ENCODE data around the gene QRFPR.

QRFPR gene

DNA sequence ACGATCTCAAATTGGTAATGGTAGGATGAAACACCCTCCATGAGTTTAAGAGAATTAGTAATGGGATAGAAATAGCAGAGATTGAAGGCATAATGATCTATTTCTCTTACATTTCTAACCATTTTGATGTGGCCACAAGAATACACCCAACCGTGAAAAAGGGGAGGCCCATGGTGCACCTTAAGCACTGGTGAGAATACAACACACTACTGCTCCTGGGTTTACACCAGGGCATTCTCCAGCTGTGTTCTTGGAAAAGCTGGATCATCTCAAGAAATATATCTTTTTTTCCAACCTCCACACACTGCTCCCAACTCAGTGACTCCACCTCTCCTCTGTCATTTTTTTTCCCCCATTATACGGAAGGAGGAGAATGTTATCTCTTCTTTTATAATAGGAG lies 1.5 kb downstream of the QRFPR start:
- Histone ChIP-seq H3K79me2 (ENCODE audit: insufficient read depth, low read length) (no peaks in the 10 kb centered on the region), H3K36me3 (ENCODE audit: low read length) (no peaks in the 10 kb centered on the region), H3K27ac (ENCODE audit: low read depth, low read length) (no peak overlapping the region), H3F3A (ENCODE audit: insufficient read depth) (no peaks in the 10 kb centered on the region), H2AFZ (ENCODE audit: low read depth, low read length, severe bottlenecking) (no peak overlapping the region), H3K9ac (ENCODE audit: low read length) (no peak overlapping the region), H3K9me3 (ENCODE audit: insufficient read depth, low read length) (no peaks in the 10 kb centered on the region), H3K9me2 (replicated peaks; ENCODE audit: insufficient read depth, low read length) (no peaks in the 10 kb centered on the region), H3K4me2 (ENCODE audit: low read depth, low read length, poor library complexity, severe bottlenecking) (no peak overlapping the region), H3K4me3 (ENCODE audit: insufficient read depth, low read length, poor library complexity, severe bottlenecking) (no peak overlapping the region), H4K20me1 (ENCODE audit: low read depth, low read length) (no peaks in the 10 kb centered on the region), H3K27me3 (ENCODE audit: low read length) (no peaks in the 10 kb centered on the region)
- TF ChIP-seq EZH2phosphoT487 (conservative IDR thresholded peaks at IDR 0.05; ENCODE audit: low read length), result no peak
- TF ChIP-seq, protein P1, sequence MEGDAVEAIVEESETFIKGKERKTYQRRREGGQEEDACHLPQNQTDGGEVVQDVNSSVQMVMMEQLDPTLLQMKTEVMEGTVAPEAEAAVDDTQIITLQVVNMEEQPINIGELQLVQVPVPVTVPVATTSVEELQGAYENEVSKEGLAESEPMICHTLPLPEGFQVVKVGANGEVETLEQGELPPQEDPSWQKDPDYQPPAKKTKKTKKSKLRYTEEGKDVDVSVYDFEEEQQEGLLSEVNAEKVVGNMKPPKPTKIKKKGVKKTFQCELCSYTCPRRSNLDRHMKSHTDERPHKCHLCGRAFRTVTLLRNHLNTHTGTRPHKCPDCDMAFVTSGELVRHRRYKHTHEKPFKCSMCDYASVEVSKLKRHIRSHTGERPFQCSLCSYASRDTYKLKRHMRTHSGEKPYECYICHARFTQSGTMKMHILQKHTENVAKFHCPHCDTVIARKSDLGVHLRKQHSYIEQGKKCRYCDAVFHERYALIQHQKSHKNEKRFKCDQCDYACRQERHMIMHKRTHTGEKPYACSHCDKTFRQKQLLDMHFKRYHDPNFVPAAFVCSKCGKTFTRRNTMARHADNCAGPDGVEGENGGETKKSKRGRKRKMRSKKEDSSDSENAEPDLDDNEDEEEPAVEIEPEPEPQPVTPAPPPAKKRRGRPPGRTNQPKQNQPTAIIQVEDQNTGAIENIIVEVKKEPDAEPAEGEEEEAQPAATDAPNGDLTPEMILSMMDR (IDR thresholded peaks at IDR 0.05; ENCODE audit: insufficient read depth, low read length, poor library complexity, severe bottlenecking), result no peak

- H3K9me3 ChIP-seq (ENCODE audit: insufficient read depth, low read length), result no peaks in the 10 kb centered on the region
- no peaks in the 10 kb centered on the region for H3K9me2 ChIP-seq (replicated peaks; ENCODE audit: insufficient read depth, low read length)
- no peak overlapping the region for H3K9ac ChIP-seq (ENCODE audit: low read length)
- no peak overlapping the region for H3K27ac ChIP-seq (ENCODE audit: low read depth, low read length)
- H4K20me1 ChIP-seq (ENCODE audit: low read depth, low read length), result no peaks in the 10 kb centered on the region
- TF ChIP-seq, protein P1 (IDR thresholded peaks at IDR 0.05; ENCODE audit: insufficient read depth, low read length, poor library complexity, severe bottlenecking), result no peak
- no peak for TF ChIP-seq EZH2phosphoT487 (conservative IDR thresholded peaks at IDR 0.05; ENCODE audit: low read length)
- no peak overlapping the region for H2AFZ ChIP-seq (ENCODE audit: low read depth, low read length, severe bottlenecking)
- no peaks in the 10 kb centered on the region for H3K79me2 ChIP-seq (ENCODE audit: insufficient read depth, low read length)
- no peak overlapping the region for H3K4me3 ChIP-seq (ENCODE audit: insufficient read depth, low read length, poor library complexity, severe bottlenecking)
- H3K36me3 ChIP-seq (ENCODE audit: low read length), result no peaks in the 10 kb centered on the region
- no peak overlapping the region for H3K4me2 ChIP-seq (ENCODE audit: low read depth, low read length, poor library complexity, severe bottlenecking)
- H3K27me3 ChIP-seq (ENCODE audit: low read length), result no peaks in the 10 kb centered on the region
- H3F3A ChIP-seq (ENCODE audit: insufficient read depth), result no peaks in the 10 kb centered on the region
These were observed 3.7 kb downstream of the QRFPR start for GRCh38 chr4:121377076-121377475.

DNA sequence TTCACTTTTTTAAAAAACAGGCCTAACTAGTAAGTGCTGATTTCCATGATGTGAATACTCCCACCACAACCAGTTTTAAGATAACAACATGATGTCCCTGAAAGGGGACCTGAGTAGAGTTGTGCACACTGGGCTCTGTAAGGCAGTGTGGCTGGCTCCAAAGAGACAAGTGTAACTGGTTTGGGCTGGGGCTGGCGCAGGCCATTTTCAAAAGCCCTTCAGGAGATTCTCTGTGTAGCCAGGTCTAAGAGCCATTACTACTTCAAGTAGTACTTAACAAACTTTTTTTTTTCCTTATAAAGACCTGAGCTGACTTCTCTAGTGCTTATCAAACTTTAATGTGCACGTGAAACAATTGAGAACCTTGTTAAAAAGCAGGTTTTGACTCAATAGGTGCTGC lies 4.3 kb downstream of the QRFPR start:
- no peaks in the 10 kb centered on the region for H3K79me2 ChIP-seq (ENCODE audit: insufficient read depth, low read length)
- H3K36me3 ChIP-seq (ENCODE audit: low read length), result no peaks in the 10 kb centered on the region
- no peak for TF ChIP-seq EZH2phosphoT487 (conservative IDR thresholded peaks at IDR 0.05; ENCODE audit: low read length)
- TF ChIP-seq, protein P1 (IDR thresholded peaks at IDR 0.05; ENCODE audit: insufficient read depth, low read length, poor library complexity, severe bottlenecking), result no peak
- H3K27ac ChIP-seq (ENCODE audit: low read depth, low read length), result no peak overlapping the region
- H4K20me1 ChIP-seq (ENCODE audit: low read depth, low read length), result no peaks in the 10 kb centered on the region
- no peaks in the 10 kb centered on the region for H3F3A ChIP-seq (ENCODE audit: insufficient read depth)
- H3K9ac ChIP-seq (ENCODE audit: low read length), result no peak overlapping the region
- no peak overlapping the region for H2AFZ ChIP-seq (ENCODE audit: low read depth, low read length, severe bottlenecking)
- no peaks in the 10 kb centered on the region for H3K27me3 ChIP-seq (ENCODE audit: low read length)
- H3K9me2 ChIP-seq (replicated peaks; ENCODE audit: insufficient read depth, low read length), result no peaks in the 10 kb centered on the region
- H3K9me3 ChIP-seq (ENCODE audit: insufficient read depth, low read length), result no peaks in the 10 kb centered on the region
- H3K4me2 ChIP-seq (ENCODE audit: low read depth, low read length, poor library complexity, severe bottlenecking), result no peak overlapping the region
- no peak overlapping the region for H3K4me3 ChIP-seq (ENCODE audit: insufficient read depth, low read length, poor library complexity, severe bottlenecking)

Data from SU-DHL-6 (cell line).